Spinal cord (tissue), 10 donors: ENCODE data around the gene TBC1D4. TPM values are rescaled to one million over a fixed set of nuclear protein-coding genes. Genes with fewer than 3 reads are reported as not detected.
A peak's percentile ranks its signal among the peaks of the same experiment; 100 is the strongest.

Experiments used
- DNase-seq, 6 donors: peaks; one replicate each; pipeline versions ENCODE4 v3.0.0 to v3.0.0-alpha.2; 2013 to 2015; ENCODE audit warnings: low spot score in 6 of 6, low read depth in 4 of 6
- H3K27ac ChIP-seq: one replicate; pipeline ENCODE4 v1.5.1; 2013; ENCODE audit warnings: low read depth, low read length, control low read depth
- H3K27me3 ChIP-seq: one replicate; pipeline ENCODE4 v1.6.1; 2013; ENCODE audit warnings: low read length; ENCODE audit not compliant: control insufficient read depth, insufficient read depth
- H3K36me3 ChIP-seq: one replicate; pipeline ENCODE4 v1.6.1; 2013; ENCODE audit warnings: low read length; ENCODE audit not compliant: control insufficient read depth, insufficient read depth
- H3K4me1 ChIP-seq: one replicate; pipeline ENCODE4 v1.6.1; 2013; ENCODE audit warnings: low read length; ENCODE audit not compliant: control insufficient read depth, insufficient read depth
- H3K4me3 ChIP-seq: one replicate; pipeline ENCODE4 v1.5.1; 2013; ENCODE audit warnings: low read depth, low read length, control low read depth
- H3K9me3 ChIP-seq: one replicate; pipeline ENCODE4 v1.6.1; 2013; ENCODE audit warnings: low read length; ENCODE audit not compliant: control insufficient read depth, insufficient read depth
- WGBS: methylation state at CpG from one replicate; pipeline ENCODE4 v1.1.5; 2013; ENCODE audit warnings: missing lambda C conversion rate; ENCODE audit not compliant: insufficient coverage; 5-methylcytosine and 5-hydroxymethylcytosine counted together
- polyA plus RNA-seq, 2 donors: library from polyadenylated mRNA; unstranded; fragments of 120-200 nt; gene quantifications; one replicate each; pipeline ENCODE4 v1.2.1, GENCODE V29; 2013; ENCODE audit not compliant: insufficient read length in 2 of 2
- total RNA-seq, 2 donors: library from RNA; depleted of rRNA in 1 of 2; stranded (reverse); fragments of 120-200 nt in 1 of 2; fragments of >200 nt in 1 of 2; gene quantifications; one replicate each; pipeline versions ENCODE4 v1.2.3 to v1.2.4, GENCODE V29; 2013 to 2014
- donor health status: healthy.

The TBC1D4 gene
- total and polyA plus RNA-seq, 4 donors = 11.1 to 19.2 (median 13.1) TPM

GRCh38 chr13:75415171-75415570, 66.8 kb downstream of the TBC1D4 start:
- Histone ChIP-seq H3K36me3 (no peaks in the 10 kb centered on the region), H3K27ac (no peak overlapping the region), H3K27me3 (no peaks in the 10 kb centered on the region), H3K9me3 (no peaks in the 10 kb centered on the region), H3K4me1 (peaks cover 7% of the 10 kb centered on the region), H3K4me3 (no peak overlapping the region)
- WGBS = no CpG with 5 or more reads among the region's 2 CpGs
- no peak for DNase-seq

GRCh38 chr13:75414036-75414827, 67.7 kb downstream of the TBC1D4 start:
- Histone ChIP-seq H3K4me1 (peaks cover 7% of the 10 kb centered on the region), H3K36me3 (no peaks in the 10 kb centered on the region), H3K9me3 (no peaks in the 10 kb centered on the region), H3K27ac (no peak overlapping the region), H3K27me3 (no peaks in the 10 kb centered on the region), H3K4me3 (no peak overlapping the region)
- DNase-seq = no peak
- WGBS = 100% methylated on average over 1 of the region's 2 CpGs

- no peak overlapping the region for H3K27ac ChIP-seq
- no peaks in the 10 kb centered on the region for H3K36me3 ChIP-seq
- H3K4me1 ChIP-seq = peaks cover 5% of the 10 kb centered on the region
- no peaks in the 10 kb centered on the region for H3K9me3 ChIP-seq
- DNase-seq = no peak
- no peak overlapping the region for H3K4me3 ChIP-seq
- H3K27me3 ChIP-seq = no peaks in the 10 kb centered on the region
- no CpG with 5 or more reads among the region's 4 CpGs for WGBS
Observed at GRCh38 chr13:75411924-75412537, 69.9 kb downstream of the TBC1D4 start.

- 91% methylated on average over 4 of the region's 7 CpGs for WGBS
- H3K4me3 ChIP-seq = no peak overlapping the region
- H3K9me3 ChIP-seq = no peaks in the 10 kb centered on the region
- no peaks in the 10 kb centered on the region for H3K4me1 ChIP-seq
- H3K27ac ChIP-seq = no peak overlapping the region
- no peak for DNase-seq
- no peaks in the 10 kb centered on the region for H3K27me3 ChIP-seq
- no peaks in the 10 kb centered on the region for H3K36me3 ChIP-seq
Observed at GRCh38 chr13:75410207-75410606, 71.8 kb downstream of the TBC1D4 start.

GRCh38 chr13:75407998-75408397, 74.0 kb downstream of the TBC1D4 start:
- no peak overlapping the region for H3K27ac ChIP-seq
- WGBS = 100% methylated on average over 3 of the region's 5 CpGs
- H3K9me3 ChIP-seq = no peaks in the 10 kb centered on the region
- no peaks in the 10 kb centered on the region for H3K27me3 ChIP-seq
- H3K4me3 ChIP-seq = no peak overlapping the region
- no peaks in the 10 kb centered on the region for H3K36me3 ChIP-seq
- no peak for DNase-seq
- H3K4me1 ChIP-seq = no peaks in the 10 kb centered on the region

GRCh38 chr13:75407473-75407872, 74.5 kb downstream of the TBC1D4 start:
- no peaks in the 10 kb centered on the region for H3K9me3 ChIP-seq
- DNase-seq = no peak
- no peak overlapping the region for H3K4me3 ChIP-seq
- H3K36me3 ChIP-seq = no peaks in the 10 kb centered on the region
- 89% methylated on average over 2 of the region's 4 CpGs for WGBS
- no peak overlapping the region for H3K27ac ChIP-seq
- H3K4me1 ChIP-seq = no peaks in the 10 kb centered on the region
- no peaks in the 10 kb centered on the region for H3K27me3 ChIP-seq

- H3K27me3 ChIP-seq = no peaks in the 10 kb centered on the region
- H3K4me1 ChIP-seq = no peaks in the 10 kb centered on the region
- DNase-seq = peak in 2 of 6 donors; percentile 17 to 75
- H3K36me3 ChIP-seq = no peaks in the 10 kb centered on the region
- H3K27ac ChIP-seq = no peak overlapping the region
- H3K9me3 ChIP-seq = no peaks in the 10 kb centered on the region
- no peak overlapping the region for H3K4me3 ChIP-seq
- WGBS = 37% methylated on average over 4 of the region's 9 CpGs
Observed at GRCh38 chr13:75405976-75406703, 75.8 kb downstream of the TBC1D4 start.

GRCh38 chr13:75404726-75405125, 77.2 kb downstream of the TBC1D4 start:
- H3K9me3 ChIP-seq = no peaks in the 10 kb centered on the region
- H3K4me3 ChIP-seq = no peak overlapping the region
- no CpG with 5 or more reads among the region's 1 CpG for WGBS
- no peaks in the 10 kb centered on the region for H3K4me1 ChIP-seq
- no peaks in the 10 kb centered on the region for H3K36me3 ChIP-seq
- H3K27ac ChIP-seq = no peak overlapping the region
- H3K27me3 ChIP-seq = no peaks in the 10 kb centered on the region
- DNase-seq = peak in 1 of 6 donors; percentile 16

GRCh38 chr13:75402787-75403186, 79.2 kb downstream of the TBC1D4 start:
- 26% methylated on average over 2 of the region's 2 CpGs for WGBS
- no peaks in the 10 kb centered on the region for H3K27me3 ChIP-seq
- no peaks in the 10 kb centered on the region for H3K36me3 ChIP-seq
- no peaks in the 10 kb centered on the region for H3K4me1 ChIP-seq
- DNase-seq = peak in 1 of 6 donors; percentile 17
- H3K4me3 ChIP-seq = no peak overlapping the region
- peaks cover 7% of the 10 kb centered on the region for H3K9me3 ChIP-seq
- H3K27ac ChIP-seq = no peak overlapping the region
